Femur (tissue), 1 donor: ENCODE measurements around the gene NOL8.

Experiments used
- DNase-seq: peaks from one replicate; pipeline ENCODE4 v3.0.0-alpha.2; 2017

The NOL8 gene

DNA sequence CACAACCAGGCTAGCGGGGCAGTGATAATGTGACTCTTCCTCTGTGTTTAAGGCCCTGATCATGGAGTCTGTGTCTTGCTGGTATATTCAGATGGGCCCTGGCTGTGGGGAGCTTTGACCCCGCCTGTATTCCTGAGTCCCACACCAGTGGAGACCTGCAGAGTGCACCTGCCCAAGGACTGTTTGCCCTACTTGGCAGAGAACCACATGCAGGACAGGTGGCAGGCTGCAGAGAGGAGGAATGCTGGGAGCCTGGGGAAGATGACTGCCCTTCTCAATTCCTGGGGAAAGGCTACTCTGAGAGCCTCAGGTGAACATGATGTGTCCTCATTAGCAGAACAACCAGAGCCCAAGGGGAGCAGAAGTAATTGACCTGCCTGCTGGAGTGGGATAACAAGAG lies 67.8 kb downstream of the NOL8 start:
- DNase-seq: no peak

DNA sequence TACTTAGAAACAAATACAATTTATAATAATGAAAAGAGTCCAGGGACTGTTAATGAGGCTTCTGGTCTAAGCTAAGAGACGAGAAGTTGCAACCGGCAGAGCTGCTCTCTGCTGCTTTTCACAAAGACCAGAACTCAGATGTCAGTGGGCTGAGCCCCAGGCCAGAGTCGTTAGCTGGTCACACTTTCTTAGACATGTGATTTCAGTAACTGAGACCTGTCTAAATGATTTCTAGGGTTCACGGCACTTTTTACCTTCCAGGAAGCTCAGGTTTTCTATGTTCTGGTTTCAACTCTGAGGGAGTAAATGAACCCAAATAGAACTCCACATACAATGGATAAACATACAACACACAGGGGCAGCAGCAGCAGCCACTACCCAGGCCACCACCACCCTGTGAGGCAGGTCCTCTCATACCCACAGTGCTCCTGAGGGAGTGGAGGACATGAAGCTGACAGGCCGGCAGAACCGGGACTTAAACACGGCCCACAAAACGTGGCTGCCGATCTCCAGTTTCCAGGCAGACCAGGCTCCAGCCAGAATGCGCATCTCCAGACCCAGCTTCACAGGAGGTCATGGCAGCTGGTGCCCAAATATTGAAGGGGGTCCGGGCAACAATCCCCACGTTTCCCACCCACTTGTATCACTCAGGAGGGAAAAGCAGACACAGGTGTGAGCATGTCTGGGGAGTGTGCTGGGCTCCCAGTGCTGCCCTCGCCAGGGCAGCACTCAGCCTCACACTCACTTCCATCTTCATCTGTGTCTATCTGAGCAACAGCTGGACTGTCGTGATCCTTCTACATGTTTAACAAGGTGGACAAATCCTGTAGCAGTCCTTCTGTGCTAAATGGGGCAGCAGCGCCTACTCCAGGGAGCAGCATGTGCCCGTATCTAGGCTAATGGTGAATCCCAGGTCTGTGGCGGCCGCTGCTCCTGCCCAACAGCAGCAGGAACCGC lies 70.5 kb downstream of the NOL8 start:
- DNase-seq: no peak

DNA sequence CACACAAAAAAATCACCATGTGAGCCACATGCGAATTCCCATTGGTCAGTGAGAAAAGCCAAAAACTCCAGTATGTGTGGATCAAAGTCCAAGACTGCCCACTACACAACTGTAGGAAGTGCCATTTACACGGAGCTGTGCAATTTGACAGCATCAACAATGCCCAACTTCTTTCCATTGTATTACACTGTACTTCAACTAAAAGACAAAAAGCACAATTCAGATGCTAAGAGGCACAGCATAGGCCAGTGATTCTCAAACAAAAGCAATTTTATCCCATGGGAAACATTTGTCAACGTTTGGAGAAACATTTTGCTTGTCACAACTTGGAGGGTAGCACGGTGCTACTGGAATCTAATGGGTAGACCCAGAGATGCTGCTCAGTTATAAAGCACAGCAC lies 71.5 kb downstream of the NOL8 start:
- DNase-seq: no peak

DNA sequence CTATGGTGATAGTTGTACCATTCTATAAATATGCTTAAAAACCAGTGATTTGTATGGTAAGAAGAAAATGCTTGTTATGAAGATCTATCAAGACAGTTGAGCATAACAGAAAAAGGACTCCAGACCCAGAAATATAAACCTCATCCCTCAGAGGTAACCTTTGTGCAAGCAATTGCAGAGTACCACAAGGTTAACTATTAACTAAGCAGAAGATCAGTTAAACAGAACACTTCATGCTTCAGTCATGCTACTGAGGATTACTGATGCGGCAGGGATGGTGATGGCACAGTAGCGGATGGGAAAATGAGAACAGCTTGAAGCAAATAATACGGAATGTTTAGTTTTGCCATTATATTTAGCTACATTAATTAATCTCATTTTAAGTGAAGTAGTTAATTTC lies 77.2 kb downstream of the NOL8 start:
- no peak for DNase-seq
